HepG2 (cell line): ENCODE results near the gene LNX2. TPM values are rescaled to one million over a fixed set of nuclear protein-coding genes. Genes with fewer than 3 reads are reported as not detected.
A peak's percentile ranks its signal among the peaks of the same experiment; 100 is the strongest.

ENCODE experiments used
- ATF3 ChIP-seq: sonication (generic); formaldehyde crosslinking; IDR thresholded peaks from 2 replicates; pipeline ENCODE4 v1.4.0; 2020; ENCODE audit warnings: missing genetic modification reagents
- DMTF1 ChIP-seq: sonication (generic); formaldehyde crosslinking; IDR thresholded peaks from 2 replicates; pipeline ENCODE4 v1.4.0; 2020; ENCODE audit warnings: mild to moderate bottlenecking, missing genetic modification reagents
- HNF4G ChIP-seq, 2 experiments: sonication (generic) in 1 of 2; formaldehyde crosslinking in 1 of 2; IDR thresholded peaks; 2 replicates each; pipeline versions ENCODE4 v1.4.0 to v1.6.1; 2011 to 2020; ENCODE audit warnings: borderline replicate concordance in 2 of 2, low read depth in 2 of 2, mild to moderate bottlenecking in 2 of 2, low read length in 1 of 2, missing genetic modification reagents in 1 of 2, moderate library complexity in 1 of 2
- KAT7 ChIP-seq: IDR thresholded peaks from 2 replicates; pipeline ENCODE4 v1.6.1; 2018; ENCODE audit warnings: borderline replicate concordance, missing compliant biosample characterization
- KAT8 ChIP-seq: IDR thresholded peaks from 2 replicates; pipeline ENCODE4 v1.6.1; 2016; ENCODE audit warnings: missing genetic modification reagents, missing compliant biosample characterization
- MED1 ChIP-seq: sonication (generic); formaldehyde crosslinking; IDR thresholded peaks from 2 replicates; pipeline ENCODE4 v1.4.0; 2020; ENCODE audit warnings: missing genetic modification reagents
- RBAK ChIP-seq: sonication (generic); formaldehyde crosslinking; IDR thresholded peaks from 2 replicates; pipeline ENCODE4 v1.5.1; 2020; ENCODE audit warnings: mild to moderate bottlenecking, missing genetic modification reagents
- RERE ChIP-seq: IDR thresholded peaks from 2 replicates; pipeline ENCODE4 v1.6.1; 2016; ENCODE audit warnings: low read depth, missing genetic modification reagents, missing compliant biosample characterization
- SUZ12 ChIP-seq: fragments of 150-350 bp; IDR thresholded peaks from 2 replicates; pipeline ENCODE4 v1.6.1; 2014; ENCODE audit warnings: low read depth, low read length
- THRA ChIP-seq: sonication (generic); formaldehyde crosslinking; IDR thresholded peaks from 2 replicates; pipeline ENCODE4 v1.4.0; 2020; ENCODE audit warnings: missing genetic modification reagents, borderline replicate concordance
- ZFP82 ChIP-seq: sonication (generic); formaldehyde crosslinking; IDR thresholded peaks from 2 replicates; pipeline ENCODE4 v1.5.1; 2020; ENCODE audit warnings: mild to moderate bottlenecking, missing genetic modification reagents, borderline replicate concordance
- ZFP91 ChIP-seq: sonication (generic); formaldehyde crosslinking; IDR thresholded peaks from 2 replicates; pipeline ENCODE4 v1.9.0; 2022; ENCODE audit warnings: missing genetic modification reagents, mild to moderate bottlenecking, borderline replicate concordance
- ZNF639 ChIP-seq: conservative IDR thresholded peaks from 2 replicates; pipeline ENCODE4 v1.6.1; 2018; ENCODE audit warnings: missing genetic modification reagents
- polyA plus RNA-seq, 8 experiments: library from polyadenylated mRNA; depleted of rRNA in 3 of 8; stranded (reverse) in 7 of 8; unstranded in 1 of 8; fragments of >200 nt; fragmentation: Illumina TruSeq in 4 of 8; extraction: Trizol in 4 of 8; gene quantifications; 2 replicates each; pipeline versions ENCODE4 v1.2.1 to v1.2.3, GENCODE V29; 2011 to 2016; ENCODE audit warnings: low read depth in 4 of 8, missing spikeins in 1 of 8, mixed read lengths in 1 of 8; ENCODE audit not compliant: insufficient read depth in 1 of 8
- total RNA-seq, 5 experiments: library from RNA; depleted of rRNA; stranded (reverse); fragments of >200 nt; fragmentation: Illumina TruSeq; extraction: Trizol; gene quantifications; 2 replicates each; pipeline ENCODE4 v1.2.3, GENCODE V29; 2016; ENCODE audit warnings: low read depth in 1 of 5

Gene LNX2
- total and polyA plus RNA-seq, 2 of the 13 experiments (the other 11 are each of a cell fraction or from before 2014, with no cell fraction given), result 9.2 to 9.7 TPM

- TF ChIP-seq DMTF1 (no peak), ZNF639 (CRISPR knock-in tag) (0 out of 2 replicates have a peak, but pooled peaks have one; percentile 45), KAT7 (0 out of 2 replicates have a peak, but pooled peaks have one; percentile 30), ZFP91 (CRISPR knock-in tag) (peak; percentile 58; the same call in 1 of the 2 replicates), SUZ12 (no peak), ATF3 (no peak), KAT8 (peak; percentile 16; the same call in 1 of the 2 replicates), MED1 (0 out of 2 replicates have a peak, but pooled peaks have one; percentile 46), ZFP82 (CRISPR knock-in tag) (no peak; the same call in 1 of the 2 replicates), HNF4G (IDR thresholded peaks at IDR 0.05; ENCODE audit: borderline replicate concordance, low read depth, low read length) (no peak), HNF4G (CRISPR knock-in tag; IDR thresholded peaks at IDR 0.05; ENCODE audit: borderline replicate concordance, low read depth) (no peak), RERE (no peak), THRA (CRISPR knock-in tag) (no peak), RBAK (CRISPR knock-in tag) (no peak)
Observed at GRCh38 chr13:27620377-27621115, at the start of gene LNX2 (continued).
